ENCODE data around the gene MRPS21.

DNA sequence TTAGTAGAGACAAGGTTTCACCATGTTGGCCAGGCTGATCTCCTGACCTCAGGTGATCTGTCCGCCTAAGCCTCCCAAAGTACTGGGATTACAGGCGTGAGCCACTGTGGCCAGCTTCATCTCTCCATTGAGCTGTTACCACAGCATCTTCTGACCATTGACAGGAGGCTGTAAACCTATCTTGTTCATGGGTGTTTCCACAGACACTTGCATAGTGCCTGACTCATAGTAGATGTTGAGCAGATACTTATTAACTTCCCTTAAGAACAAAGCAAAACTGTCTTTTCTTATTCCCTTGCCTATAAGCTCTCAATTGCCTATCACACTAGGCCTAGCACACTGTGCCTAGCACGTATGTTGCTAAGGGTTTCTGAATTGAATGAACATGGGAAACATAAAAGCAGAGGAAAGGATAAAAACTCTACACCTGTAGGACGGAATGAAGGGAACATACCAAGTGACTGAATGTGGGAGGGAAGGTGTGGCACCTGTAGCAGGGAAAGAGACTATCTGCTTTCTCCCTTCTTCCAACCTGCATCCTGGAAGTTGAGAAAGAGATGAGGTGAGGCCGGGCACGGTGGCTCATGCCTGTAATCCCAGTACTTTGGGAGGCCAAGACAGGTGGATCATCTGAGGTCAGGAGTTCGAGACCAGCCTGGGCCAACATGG is 22.2 kb upstream of the MRPS21 start:
- TF ChIP-seq CTCF (IDR thresholded peaks at IDR 0.05; ENCODE audit: low read depth, low read length) (no peak), EZH2phosphoT487 (IDR thresholded peaks at IDR 0.05; ENCODE audit: low read depth) (no peak)
